HG02623 (cell line): ENCODE results near the gene REN.
A peak's percentile ranks its signal among the peaks of the same experiment; 100 is the strongest.

Source experiments
- ATAC-seq: cut with Tn5 transposase; IDR thresholded peaks from one replicate; pipeline ENCODE4 v1.9.1; 2021; ENCODE audit warnings: moderate library complexity; ENCODE audit not compliant: unreplicated experiment

Gene REN

DNA sequence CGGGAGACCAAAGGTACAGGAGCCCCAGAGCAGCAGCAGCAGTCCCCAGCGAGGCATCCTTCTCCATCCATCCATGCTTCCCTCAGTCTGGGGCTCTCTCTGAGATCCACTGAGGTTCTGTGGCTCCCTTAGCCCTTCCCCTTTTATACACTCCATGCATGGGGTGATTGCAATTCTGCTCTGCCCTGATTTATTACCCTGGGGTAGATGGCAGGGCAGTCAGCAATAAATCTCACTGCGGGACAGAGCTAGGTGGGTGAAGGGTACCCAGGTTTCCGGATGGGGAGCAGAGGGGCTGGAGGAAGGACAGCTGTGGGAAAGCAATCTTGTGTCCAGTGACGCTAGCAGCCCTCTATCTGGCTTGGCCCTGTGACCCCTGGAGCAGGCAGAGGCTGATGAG lies at the start of gene REN:
Gene REN (minus strand): TSS at position 119 of the 400 bp plus-strand sequence. CDS start 44 bp downstream, at position 75.
- ATAC-seq: no peak

DNA sequence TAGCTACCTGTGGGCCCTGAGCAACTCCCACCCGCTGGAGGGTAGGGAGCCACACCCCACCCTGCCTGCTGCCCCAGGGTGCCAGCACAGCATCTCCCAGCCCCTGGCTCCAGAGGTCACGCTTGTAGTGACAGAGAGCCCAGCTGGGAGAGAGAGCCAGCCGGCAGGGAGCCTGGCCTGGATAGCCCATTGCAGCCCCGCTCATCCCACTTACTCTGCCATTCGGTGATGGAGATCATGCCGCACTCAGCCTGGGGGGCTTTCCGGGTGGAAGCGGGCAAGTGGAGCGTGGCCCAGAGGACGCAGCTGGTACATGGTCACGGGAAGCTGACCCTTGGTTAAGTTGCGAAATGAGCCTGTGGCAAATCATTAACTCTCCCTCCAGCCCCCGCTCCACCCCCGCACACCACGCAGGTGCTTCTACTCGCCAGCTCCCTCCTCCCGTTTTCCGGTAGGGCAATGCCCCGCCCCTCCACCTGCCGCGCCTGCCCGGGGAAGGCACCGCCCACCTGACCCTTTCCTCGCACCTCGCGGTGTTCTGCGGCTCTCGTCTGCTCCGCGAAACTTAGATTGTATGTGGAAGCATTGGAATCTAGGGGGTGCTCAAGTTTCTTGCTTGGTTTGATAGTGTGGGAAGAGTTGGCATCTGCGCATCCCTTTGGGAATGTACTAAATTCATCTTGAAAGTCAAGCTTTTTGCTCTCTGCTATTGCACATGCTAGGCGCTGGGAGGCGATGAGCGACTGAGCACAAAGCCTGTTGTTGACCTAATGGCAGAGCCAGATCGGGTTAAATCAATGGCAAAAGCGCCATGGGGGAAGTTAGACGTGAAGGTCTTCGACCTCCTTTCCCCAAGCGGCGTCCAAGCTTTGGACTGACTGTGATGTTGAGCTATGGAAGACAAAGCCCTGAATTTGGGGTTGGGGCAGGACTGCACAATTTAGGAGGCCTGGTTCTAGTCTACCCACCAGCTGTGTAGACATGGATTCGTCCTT lies 47.8 kb upstream of the REN start, which contains the start of gene GOLT1A:
Gene GOLT1A (minus strand): TSS at position 321 of the 995 bp plus-strand sequence. CDS start 82 bp downstream, at position 239.
- ATAC-seq: no peak

DNA sequence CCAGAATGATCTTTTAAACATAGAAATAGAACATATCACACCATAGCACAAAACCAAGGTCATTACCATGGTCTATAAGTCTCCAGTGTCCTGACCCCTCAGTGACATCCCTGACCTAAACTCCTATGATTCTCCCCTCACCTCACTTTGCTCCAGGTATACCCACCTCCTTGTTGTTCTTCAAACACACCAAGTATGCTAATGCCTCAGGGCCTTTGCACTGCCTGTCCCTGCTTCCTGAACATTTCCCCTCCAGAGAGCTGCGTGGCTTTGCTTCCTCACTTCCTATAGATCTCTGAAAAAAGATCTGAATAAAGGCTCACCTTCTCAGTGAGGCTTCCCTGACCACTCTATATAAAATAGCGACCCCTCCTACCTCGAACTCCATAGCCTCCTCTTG lies 46.6 kb upstream of the REN start:
- ATAC-seq: no peak

GRCh38 chr1:204211046-204211445 lies 44.9 kb upstream of the REN start:
- no peak for ATAC-seq

DNA sequence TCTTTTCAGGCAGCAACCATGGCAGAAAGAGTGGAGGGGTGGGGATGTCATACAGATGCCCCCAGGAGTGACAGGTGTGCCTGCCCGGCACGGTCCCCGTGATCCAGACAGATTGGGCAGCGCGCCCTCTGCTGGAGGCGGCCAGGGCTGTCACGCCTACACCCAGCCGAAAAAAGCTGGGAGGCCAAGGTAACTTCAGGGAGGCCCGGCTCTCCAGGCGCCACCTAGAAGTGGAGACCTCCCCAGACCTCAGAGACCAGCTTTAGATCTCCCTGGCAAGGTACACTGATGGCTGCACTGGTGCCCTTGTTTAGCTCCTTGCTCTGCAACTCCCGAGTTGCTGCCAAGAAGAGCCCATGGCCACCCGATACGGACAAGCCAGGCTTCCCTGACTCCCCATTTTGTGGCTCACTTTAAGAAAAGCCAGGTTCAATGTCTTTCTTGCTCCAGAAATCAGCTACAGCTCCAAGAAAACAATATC lies 41.0 kb upstream of the REN start:
- ATAC-seq: peak; percentile 45

GRCh38 chr1:204206121-204206520 lies 40.0 kb upstream of the REN start:
- no peak for ATAC-seq

- no peak for ATAC-seq
These were observed 39.3 kb upstream of the REN start for GRCh38 chr1:204205486-204205885.

GRCh38 chr1:204204944-204205343 lies 38.8 kb upstream of the REN start:
- ATAC-seq: no peak

GRCh38 chr1:204203206-204203767 lies 37.1 kb upstream of the REN start:
- no peak for ATAC-seq

DNA sequence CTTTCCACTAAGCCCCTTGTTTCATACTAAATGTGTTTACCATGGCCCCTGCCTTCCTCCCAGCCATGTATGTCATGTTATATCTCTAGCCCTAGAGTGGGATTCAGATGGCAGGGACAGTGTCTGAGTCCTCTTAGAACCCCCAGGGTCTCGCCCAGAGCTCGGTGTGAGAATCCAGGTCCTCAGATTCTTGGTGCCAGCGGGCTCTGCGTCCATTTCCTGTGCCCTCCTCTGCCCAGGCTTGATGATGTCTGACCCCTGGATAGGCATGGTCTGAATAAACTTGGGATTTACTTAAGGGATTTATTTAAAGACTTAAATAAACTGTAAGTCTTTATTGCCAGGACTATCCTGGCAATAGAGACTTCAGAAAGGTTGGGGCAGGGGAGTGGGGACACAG lies 36.3 kb upstream of the REN start:
- ATAC-seq: no peak

GRCh38 chr1:204201348-204202040 lies 35.4 kb upstream of the REN start:
- no peak for ATAC-seq

GRCh38 chr1:204199579-204199978 lies 33.4 kb upstream of the REN start:
- no peak for ATAC-seq

- no peak for ATAC-seq
These were observed 32.5 kb upstream of the REN start for GRCh38 chr1:204198348-204199340.

DNA sequence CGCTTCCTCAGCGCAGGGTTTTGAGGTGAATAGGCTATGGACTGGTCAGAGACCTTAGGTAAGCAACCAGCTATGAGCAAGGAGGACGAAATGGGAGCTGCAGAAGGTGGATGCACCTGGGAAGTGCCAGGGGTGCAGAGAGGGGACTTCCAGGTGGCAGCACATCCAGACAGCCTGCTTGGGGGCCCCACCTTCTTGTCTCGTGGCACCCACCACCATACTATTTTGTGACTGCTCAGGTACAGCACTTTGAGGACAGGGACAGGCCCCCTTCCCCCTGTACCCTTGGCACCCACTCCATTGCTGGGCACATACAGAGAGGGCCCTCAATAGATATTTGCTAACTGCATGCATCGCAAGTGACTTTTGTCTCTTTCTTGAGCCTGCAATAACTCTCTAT lies 30.9 kb upstream of the REN start:
- no peak for ATAC-seq

GRCh38 chr1:204196068-204196795 lies 30.1 kb upstream of the REN start, which contains the start of gene KISS1:
KISS1 (minus strand) TSS chr1:204196491; CDS start chr1:204192876, 3,615 bp downstream.
- no peak for ATAC-seq

DNA sequence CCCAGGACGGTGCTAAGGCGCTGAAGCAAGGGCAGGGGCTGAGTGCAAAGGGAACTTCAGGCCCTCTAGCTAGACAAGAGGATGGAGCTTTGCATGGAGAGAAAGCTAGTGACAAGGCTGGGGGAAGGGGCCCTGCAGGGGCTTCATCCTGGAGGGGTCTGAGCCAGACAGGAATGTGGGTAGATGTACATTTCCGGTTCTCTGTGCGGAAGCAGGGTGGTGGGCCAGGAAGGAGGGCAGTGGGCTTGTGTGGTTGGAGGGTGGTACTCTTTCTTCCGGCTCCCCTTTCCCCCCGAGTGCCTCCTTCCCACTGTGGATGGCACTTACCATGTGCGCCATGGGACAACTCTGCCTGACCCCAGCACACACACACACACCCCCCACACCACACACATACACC lies 28.6 kb upstream of the REN start:
- ATAC-seq: no peak

DNA sequence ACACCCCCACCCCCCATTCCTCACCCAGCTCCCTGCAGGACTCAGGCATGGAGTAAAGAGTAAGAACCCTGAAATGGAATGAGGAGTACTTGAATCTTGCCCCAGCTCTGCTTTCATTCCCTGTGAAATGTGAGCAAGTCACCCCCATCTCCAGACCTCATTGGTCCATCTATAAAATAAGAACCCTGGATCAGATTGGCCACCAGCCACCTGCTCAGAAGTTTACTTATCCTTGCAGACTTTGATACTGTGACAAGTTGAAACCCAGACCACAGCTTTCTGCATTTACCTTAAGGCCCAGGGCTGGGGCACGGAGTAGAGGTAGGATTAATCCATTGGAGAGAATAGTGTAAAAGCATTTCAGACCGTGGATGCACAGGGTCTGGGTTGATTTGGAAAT lies 27.9 kb upstream of the REN start:
- no peak for ATAC-seq

DNA sequence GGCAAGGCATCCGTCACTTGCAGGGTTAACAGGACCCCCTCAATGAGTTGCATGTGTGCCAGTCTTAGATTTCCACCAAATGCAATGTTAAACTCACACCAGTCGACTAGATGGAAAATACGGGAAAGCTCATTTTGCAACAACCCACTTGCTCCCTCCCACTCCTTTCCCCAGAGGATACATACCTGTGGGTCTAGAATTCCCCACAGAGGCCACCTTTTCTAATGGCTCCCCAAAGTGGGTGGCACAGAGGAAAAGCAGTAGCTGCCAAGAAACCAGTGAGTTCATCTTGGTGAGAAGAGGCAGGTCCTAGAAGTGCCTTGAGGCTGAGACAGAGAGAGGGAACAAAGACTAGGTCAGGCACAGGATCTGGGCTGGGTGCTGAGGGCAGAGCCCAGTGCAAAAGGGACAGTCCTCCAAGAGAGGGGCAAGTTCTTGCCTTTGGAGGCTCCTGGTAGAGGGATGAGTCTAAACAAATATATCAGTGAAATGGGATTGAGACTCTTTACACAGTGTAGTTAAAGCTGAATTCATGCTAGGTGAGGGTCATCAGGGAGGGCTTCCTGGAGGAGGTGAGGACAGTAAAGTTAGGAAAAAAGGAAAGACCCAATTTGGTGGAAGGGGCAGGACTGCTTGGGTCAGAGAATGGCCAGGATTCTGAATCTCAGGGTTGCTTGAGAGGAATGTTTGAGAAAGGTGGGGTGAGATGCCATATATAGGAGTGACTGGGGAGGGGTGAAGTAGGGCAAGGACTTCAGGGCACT lies 26.6 kb upstream of the REN start:
- ATAC-seq: no peak

DNA sequence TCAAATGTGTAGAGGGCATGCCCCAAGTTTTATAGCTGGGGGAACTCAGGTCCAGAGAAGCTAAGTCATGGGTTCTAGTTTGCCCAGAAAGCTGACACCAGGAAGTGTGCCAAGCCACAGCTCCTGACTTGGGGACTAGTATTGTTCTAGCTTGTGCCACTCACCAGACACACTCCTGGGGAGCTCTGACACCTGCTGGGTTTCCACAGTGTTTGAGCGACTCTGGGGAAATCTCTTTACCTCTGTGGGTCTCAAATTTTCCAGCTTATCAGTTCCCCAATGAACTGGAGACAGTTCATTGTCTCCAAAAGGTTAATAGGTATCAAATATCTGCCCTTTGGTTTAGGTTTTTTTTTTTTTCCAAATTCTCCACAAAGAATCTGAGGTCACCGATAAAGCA lies 25.9 kb upstream of the REN start:
- no peak for ATAC-seq
